ENCODE data around the gene TBX19.

The TBX19 gene

DNA sequence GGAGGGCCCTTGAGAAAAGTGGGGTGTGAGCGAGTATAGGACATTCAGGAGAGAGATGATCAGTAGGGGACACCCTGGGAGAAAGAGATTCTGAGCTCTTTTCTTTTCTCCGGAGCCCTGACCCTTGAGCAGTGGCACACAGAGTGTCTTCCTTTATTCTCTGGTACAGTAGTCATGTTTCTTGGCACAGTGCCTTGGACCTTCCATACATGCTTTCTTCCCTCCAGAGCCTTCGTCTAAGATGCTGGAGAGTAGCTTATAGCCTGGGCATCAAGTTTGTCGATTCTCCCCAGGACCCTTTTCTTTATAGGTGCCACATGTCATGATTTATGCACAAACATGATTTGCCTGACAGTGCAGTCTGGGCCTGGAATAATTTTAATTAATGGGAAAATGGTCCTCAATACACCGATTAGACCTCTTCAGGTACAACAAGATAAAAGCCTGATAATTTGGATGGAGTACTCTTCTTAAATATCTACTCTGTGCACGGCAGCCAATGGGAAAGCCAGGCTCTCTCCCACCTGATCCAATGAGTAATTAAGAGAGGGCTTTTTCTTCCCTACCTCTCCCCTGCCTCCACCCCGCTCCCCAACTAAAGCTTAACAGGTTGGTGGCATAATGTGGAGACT lies at the start of gene TBX19:
Gene TBX19, plus strand, starts transcription at position 582 of the 632 bp plus-strand sequence. CDS start 214 bp downstream, outside the sequence.
- peak; percentile 1 for DNase-seq

DNA sequence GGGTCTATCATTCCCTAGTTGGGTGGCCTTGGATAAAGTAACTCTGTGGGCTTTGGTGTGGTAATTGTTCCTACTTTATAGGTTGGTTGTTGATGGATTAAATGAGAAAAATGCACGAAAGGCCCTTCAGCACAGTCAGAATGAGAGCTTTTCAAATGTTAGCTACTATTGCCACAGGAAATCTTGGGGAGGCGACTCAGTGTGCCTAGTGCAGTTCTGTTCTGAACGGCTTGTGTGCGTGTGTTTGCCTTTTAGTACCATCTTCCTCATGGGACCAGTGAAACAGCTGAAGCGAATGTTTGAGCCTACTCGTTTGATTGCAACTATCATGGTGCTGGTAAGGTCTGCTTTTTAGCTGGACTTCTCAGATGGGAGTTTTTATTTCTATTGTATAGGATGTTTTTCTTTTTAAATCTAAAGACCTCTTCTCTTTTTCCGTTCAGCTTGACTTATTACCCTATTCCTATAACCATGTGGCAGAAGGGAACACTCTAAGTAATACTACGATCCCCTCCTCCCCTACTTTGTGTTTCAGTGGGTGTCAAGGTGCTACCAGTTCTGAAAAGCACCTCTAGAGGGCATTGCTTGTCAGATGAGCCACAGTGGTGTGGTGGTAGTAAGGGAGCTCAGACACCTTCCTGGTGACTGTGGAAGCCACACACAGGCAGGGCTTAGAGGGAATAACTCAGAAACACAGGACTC lies 45.7 kb upstream of the TBX19 start:
- no peak for DNase-seq

DNA sequence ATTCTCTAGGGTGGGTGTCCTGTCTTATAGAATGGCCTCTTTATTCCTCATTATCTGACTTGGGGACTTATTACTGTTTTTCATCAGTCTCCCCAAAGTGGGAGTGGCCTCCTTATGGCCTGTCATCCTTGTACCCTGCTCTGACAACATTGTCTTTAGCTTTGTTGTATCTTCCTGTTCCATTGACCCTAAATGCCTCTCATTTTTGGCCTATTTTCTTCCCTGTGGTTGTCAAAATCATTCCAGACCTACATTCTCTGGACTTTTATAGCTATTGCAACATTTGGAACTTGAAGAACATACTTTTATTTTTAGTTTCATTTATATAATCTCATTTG lies 45.2 kb upstream of the TBX19 start:
- no peak for DNase-seq

DNA sequence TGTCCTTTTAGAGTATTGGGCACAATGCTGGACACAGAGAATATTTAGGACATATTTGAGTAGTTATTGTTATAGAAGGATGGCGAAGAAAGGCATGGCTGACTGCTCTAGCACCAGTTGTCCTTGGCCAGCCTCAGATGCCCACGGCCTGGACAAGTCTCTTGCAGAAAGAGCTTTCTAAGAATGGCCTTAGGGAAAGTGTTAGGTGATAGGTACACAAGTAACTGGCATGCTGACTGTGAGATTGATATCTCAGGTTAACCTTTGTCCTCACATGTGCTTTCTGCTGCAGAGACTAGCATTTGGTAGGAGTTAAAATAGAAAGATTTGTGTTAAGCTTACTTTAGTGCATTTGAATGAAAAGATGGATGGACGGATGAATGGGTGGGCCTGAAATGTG lies 44.7 kb upstream of the TBX19 start:
- no peak for DNase-seq

DNA sequence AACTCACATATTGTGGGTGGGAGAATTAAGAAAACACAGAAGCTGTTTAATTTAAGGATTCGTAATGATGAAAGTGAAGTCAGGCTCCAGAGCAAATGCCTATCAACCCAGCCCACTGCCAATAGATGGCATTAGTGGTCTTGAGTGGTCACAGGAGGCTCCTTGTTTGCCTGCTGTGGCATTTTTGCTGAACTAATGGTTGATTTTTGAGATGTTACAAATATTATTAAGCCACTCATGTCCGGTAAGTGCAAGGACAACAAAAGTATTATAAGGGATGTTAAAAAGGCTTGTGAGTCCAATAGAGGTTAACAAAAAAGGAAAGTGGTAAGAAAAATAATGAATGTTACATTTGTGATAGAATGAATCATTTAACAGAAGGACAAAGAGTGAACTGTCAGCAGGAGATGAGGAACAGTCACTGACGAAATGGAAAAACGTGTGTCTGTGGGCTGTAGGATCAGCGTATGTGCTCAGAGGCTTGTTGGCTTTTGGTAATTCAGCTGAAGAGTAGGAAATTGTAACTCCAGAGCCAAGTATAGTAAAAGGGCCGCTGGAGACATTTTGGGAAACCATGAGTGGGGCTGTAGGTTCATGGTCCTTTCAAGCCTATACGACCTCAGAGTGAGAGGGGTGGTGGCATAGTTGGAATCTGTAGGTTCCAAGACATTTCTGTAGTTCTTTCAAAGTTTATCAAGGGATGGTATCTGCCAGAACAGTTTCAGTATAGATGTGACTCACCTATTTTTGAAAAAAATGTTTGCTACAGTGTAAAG lies 43.7 kb upstream of the TBX19 start:
- DNase-seq, result no peak

DNA sequence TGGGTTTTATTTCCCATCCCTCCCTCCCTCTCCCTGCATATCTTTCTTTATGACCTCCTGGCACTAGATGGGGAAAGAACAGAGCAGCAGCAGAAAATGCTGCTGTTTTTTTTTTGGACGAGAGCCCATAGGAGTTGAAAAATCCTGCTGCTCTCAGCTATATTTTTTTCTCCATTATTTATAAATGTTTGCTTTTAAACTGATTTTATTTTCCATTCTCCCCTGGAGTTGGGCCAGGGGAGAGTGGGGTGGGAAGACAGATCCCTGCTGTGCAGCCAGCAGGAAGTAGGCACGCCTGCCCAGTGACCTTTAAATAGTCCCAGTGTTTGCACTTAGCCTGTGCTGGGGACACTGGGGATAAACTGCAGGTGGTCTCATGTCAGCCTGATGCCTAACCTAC lies 37.5 kb upstream of the TBX19 start:
- DNase-seq, result no peak

DNA sequence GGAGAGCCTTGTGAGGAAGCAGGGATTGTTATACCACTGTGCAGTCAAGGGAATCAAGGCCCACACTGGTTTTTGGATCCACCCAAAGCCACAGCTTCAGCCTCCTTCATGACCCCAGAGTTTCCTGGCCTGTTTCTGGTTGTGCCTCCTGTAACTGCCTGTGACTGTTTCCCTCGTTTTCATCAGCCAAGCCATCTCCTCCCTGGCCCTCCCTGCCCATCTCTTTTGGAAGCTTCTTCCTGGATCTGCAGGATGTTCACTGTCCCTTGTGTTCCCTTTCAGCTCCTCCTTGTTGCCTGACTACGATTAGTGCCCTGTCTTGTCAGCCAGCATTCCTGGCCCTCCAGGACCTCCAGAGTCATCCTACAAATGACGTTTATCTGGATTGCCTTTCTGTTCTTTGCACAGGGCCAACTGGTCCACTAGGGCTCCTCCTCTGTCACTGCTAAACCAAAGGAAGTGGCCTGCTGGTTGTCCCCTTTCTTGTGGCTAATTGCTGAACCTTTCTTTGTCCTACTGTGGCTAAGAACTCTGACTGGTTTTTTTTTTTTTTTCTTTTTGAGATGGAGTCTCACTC lies 37.0 kb upstream of the TBX19 start:
- DNase-seq, result no peak

DNA sequence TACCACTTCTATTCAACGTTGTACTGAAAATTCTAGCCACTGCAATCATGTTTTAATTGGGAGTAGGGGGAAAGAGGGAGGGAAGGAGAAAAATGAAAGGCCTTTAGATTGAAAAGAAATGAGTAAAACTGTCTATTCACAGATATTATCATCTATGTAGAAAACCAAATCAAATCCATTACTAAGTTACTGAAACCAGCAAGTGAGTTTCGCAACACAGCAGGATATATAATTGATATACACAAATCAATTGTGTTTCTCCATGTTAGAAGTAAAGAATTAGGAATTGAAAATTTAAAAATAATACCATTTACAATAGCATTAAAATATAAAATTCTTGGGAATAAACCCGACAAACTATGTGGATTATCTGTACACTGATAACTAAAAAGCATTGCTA lies 35.6 kb upstream of the TBX19 start:
- no peak for DNase-seq

DNA sequence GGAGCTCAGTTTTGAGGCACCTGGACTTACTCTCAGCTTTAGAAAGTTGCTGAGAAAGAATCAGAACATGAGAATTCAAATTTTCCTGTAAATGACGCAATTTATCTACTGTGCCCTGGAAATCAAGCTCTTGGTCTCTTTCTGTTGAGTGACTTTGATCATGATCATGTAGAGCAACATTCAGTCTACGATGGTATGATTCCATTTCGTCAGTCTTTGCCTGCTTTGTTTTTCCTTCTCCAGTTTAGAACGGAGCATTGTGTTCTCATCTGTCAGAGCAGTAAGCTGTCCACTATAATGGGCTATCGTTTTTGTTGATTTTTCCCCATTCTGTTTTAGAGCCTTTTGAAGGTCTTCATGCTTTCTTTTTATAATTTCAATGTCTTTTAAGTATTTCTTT lies 34.2 kb upstream of the TBX19 start:
- no peak for DNase-seq

DNA sequence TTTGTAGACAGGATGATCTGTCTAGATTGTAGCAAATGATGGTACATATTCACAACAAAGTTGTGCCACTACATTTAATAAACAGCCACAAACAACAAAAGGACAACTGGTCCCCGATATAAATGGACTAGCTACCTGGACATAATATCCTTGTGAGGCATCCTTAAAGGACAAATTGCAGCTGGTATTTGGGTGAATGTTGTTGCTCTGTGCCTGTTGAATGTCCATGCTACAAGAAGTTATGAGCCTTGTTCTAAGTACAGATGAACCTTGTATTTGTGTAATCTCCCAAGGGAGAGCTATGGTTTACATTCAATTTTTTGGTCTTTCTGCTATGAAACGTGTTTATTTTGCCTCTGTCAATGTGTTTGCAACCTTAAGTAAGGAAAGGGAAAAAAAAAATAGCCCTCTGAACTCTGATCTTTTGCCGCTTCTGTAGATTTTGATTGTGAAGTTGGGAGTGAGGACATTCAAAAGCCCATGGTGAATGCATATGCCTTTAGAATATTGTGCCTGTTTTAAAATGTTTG lies 28.4 kb upstream of the TBX19 start:
- DNase-seq, result no peak

DNA sequence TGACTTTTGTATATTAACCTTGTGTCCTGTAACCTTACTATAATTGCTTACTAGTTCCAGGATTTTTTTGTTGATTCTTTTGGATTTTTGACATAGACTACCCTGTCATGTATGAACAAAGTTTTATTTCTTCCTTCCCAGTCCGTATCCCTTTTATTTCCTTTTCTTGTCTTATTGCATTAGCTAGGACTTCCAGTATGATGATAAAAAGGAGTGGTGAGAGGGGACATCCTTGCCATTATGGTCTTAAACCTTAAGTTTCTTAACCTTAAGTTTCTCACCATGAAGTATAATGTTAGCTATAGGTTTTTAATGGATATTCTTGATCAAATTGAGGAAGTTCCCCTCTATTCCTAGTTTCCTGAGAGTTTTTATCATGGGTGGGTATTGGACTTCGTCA lies 24.5 kb upstream of the TBX19 start:
- DNase-seq, result no peak

DNA sequence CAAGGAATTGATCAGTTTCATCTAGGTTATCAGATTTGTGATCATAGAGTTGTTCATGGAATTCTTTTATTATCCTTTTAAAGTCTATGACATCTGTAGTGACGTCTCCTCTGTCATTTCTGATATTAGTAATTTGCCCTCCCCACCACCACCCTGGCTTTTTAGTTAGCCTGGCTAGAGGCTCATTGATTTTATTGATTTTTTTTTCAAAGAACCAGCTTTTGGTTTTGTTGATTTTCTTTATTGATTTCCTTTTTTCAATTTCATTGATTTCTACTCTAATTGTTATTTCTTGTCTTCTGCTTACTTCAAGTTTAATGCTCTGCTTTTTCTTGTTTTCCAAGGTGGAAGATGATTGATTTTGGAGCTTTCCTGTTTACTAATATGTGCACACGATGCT lies 23.3 kb upstream of the TBX19 start:
- no peak for DNase-seq

DNA sequence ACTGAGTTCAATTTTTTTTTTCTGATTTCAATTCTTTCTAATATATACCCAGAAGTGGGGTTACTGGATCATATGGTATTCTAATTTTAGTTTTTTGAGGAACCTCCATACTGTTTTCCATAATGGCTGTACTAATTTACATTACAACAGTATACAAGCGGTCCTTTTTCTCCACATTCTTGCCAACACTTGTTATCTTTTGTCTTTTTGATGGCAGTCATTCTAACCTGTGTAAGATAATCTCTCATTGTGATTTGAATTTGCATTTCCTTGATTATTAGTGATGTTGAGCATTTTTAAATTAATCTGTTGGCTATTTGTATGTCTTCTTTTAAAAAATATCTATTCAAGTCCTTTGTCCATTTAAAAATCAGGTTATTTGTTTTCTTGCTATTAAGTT lies 21.1 kb upstream of the TBX19 start:
- DNase-seq, result no peak

DNA sequence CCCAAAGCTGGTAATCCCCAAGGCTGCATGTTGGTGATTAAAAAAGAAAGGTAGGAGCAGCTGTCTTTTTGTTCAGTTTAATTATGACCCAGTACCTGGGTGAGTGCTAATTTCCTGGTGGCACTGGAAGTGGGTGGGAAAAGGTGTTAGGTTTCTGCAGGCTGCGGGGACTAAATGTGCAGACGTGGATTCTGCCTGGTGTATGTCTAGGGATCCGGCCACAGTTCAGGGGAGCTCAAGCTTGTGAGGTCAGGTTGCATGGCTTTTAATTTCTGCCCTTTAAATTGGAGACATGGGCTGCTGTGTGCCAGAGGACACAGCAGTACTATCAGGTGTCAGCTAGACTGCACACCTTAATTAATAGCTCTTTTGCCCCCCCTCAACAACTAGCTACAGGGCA lies 20.3 kb upstream of the TBX19 start:
- no peak for DNase-seq

DNA sequence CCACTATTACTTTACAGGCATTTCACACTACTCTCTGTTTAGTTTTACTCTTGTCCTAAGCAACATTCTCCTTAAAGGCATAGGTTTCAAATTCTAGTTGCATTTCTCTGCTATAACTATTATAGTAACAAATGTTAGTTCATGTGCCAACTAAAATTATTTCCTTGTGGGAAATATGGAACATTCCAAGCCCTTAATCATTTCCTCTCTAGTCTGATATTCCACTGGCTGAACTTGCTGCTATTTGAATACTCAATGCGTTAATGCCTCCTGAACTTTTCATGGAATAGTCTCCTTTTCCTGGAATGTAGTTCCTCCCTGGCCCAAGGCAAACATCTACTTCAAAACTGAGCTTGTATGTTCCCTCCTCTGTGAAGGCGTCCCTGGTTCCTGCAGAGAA lies 19.3 kb upstream of the TBX19 start:
- no peak for DNase-seq

DNA sequence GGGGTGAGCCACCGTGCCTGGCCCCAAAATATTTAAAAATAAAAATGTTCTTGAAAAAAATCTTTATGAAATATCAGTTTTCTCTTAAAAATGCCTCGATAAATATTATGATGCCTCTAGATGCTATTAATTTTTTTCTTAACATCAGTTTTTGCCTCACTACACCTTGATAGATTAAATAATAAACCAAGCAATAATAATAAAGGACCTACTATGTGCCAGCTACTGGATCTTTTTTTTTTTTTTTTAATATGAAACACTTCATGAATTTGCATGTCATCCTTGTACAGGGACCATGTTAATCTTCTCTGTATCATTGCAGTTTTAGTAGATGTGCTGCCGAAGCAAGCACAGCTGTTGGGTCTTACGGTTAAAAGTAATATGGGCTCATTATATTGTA lies 17.5 kb upstream of the TBX19 start:
- no peak for DNase-seq

DNA sequence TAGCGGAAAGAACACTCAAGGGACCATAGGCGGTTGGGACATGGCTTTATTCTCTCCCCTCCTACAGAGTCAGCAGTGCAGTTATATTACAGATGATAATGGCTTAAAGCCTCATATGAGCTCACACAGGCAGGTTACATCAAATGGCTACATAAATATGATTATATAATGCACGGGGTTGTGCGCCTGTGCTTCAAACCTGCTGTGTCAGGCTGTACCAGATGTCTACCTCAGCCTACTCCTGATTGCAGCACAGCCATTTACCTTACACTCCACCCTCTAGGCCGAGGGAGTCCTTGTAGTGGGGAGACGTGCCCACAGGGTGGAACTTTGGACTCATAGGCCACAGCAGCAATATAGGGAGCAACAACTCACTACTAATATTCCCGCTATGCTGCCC lies 16.4 kb upstream of the TBX19 start:
- no peak for DNase-seq

DNA sequence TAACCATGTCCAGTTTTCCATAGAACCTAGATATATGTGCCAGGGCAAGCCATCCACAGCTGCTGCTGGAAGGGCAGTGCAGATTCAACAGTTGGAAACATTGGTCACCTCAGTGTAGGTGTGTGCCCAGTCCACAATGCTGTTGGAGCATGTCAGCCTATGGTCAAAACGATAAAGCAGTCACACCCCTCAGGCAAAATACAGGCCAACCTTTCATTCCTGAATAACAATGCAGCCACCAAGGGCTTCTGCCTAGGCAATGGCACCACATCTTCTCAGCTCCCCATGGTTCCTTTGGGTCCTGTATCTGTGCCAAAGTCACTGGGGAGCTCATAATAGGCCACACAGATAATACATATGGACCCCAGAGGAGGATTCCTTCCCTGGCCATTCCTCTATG lies 15.1 kb upstream of the TBX19 start:
- no peak for DNase-seq

DNA sequence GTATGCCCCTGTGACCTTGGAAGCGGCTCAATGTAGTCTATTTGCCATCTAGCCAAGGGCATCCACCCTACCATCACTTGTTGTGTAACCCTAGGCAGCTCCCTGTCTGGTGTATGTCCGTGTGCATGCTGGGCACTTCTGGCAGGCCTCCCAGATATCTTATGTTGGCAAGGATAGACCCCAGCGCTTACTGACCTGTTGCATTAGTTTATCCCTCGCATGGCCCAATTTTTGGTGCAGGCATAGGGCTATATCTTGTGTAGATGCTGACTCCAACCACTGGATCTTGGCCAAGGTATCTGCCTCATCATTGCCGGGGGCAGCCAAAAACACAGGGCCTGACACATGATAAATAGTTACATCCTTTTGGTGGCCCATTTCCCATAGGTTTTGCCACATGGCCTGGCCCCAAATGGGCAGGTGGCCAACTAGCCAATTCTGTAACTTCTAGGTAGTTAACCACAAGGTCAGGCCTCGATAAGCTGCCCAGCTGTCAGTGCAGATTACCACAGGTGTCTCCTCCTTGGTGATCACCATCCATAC lies 14.0 kb upstream of the TBX19 start:
- DNase-seq, result no peak

DNA sequence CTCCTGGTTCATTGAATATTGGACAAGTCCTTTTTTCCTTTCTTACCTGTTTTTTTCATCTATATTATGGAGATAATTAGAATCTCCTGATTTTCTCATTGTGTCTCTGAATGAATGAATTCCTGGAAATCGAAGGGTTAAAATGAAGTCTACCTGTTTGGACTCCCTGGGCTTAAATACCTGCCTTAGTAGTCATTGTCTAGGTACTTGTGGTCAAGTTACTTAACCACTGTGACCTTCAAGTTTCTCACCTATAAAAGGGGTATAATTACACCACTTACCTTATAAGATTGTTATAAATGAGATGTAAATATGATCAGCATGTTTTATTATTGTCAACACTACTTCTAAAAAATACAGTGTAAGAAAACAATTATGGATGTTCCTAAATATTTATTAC lies 9.0 kb upstream of the TBX19 start:
- DNase-seq, result peak; percentile 12

DNA sequence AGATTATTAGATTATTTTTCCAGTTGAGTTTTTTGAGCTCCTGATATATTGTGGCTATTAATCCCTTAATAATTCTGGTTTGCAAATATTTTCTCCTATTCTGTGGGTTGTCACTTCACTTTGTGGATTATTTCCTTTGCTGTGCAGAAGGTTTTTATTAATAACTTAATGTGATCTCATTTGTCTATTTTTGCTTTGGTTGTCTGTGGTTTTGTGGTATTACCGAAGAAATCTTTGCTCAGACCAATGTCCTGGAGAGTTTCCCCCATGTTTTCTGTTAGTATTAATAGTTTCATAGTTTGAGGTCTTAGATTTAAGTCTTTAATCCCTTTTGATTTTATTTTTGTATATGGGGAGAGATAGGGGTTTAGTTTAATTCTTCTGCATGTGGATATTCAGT lies 7.1 kb upstream of the TBX19 start:
- DNase-seq, result no peak

DNA sequence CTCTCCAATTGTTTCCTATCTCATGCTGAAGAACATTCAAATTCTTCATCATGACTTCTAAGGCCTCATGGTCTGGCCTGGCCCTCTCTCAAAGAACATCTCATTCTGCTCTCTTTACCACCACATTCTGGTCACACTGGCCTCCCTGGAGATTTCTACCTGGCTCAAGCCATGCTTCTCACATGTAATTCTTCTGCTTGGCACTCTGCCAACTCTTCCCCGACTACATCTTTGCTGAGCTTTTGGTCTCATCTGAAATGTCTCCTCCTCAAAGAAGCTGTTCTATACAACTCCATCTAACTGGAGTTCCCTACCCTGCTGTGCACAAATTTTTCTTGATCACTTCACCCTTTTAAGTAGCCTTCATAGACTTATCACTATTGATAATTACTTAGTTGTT lies 1.4 kb upstream of the TBX19 start:
- DNase-seq, result peak; percentile 19

DNA sequence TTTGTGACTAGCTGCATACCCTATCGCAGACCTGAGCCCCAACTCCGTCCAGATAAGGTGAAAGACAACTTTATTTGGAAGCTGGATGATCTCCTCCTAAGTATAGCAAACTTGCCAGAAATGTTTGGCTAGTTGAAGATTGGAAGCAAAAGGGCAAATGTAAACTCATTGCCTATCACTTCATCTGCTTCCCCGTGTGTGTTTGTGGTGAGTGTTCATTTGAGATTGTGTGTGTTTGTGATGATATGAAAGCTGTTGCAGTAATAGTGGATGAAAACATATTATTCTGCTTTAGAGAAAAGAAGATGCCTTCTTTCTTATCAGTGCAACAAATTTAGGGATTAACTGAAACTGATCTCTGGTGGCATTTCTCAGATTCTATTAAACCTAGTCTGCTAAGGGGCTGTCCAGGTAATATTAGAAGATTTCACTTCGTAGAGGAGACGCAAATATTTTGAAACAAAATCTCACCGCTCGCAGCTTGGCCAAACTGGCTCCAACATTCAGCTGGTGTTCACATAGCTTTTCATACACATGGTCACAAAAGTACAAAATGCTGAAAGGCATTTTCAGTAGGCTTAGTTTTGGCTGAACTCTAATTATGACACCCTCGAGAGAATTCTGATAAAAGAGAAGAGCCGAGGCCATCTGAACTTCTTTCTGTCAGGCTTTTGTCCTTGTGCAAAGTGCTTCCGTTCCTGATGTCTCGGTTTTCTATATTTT lies 1.1 kb downstream of the TBX19 start:
- DNase-seq, result no peak

Measured in DMS79 treated with DMSO at 0.1 percent for 48 hours (cell line).